ENCODE data around the gene PIAS4. TPM values are rescaled to one million over a fixed set of nuclear protein-coding genes. Genes with fewer than 3 reads are reported as not detected.

Gene PIAS4
- total RNA-seq, 1 experiment from 2014 or later = 20.0 TPM

- DNase-seq (ENCODE audit: low read depth) = no peak
These were observed 11.4 kb downstream of the PIAS4 start for GRCh38 chr19:4018775-4019504.

GRCh38 chr19:4019578-4019977 is 12.0 kb downstream of the PIAS4 start:
- DNase-seq (ENCODE audit: low read depth) = no peak

GRCh38 chr19:4023600-4024398 is 16.3 kb downstream of the PIAS4 start:
- DNase-seq (ENCODE audit: low read depth) = no peak

GRCh38 chr19:4025317-4025716 is 17.8 kb downstream of the PIAS4 start:
- no peak for DNase-seq (ENCODE audit: low read depth)

GRCh38 chr19:4027146-4027545 is 19.6 kb downstream of the PIAS4 start:
- no peak for DNase-seq (ENCODE audit: low read depth)

- DNase-seq (ENCODE audit: low read depth) = no peak
These were observed 21.1 kb downstream of the PIAS4 start for GRCh38 chr19:4028334-4029246.

GRCh38 chr19:4029247-4029614 is 21.7 kb downstream of the PIAS4 start:
- no peak for DNase-seq (ENCODE audit: low read depth)

GRCh38 chr19:4030552-4030951 is 23.0 kb downstream of the PIAS4 start:
- DNase-seq (ENCODE audit: low read depth) = no peak

GRCh38 chr19:4030981-4031380 is 23.4 kb downstream of the PIAS4 start:
- DNase-seq (ENCODE audit: low read depth) = no peak

GRCh38 chr19:4031420-4031819 is 23.9 kb downstream of the PIAS4 start:
- DNase-seq (ENCODE audit: low read depth) = no peak

GRCh38 chr19:4032436-4032835 is 24.9 kb downstream of the PIAS4 start:
- no peak for DNase-seq (ENCODE audit: low read depth)

GRCh38 chr19:4033028-4033956 is 25.8 kb downstream of the PIAS4 start:
- DNase-seq (ENCODE audit: low read depth) = no peak

GRCh38 chr19:4034048-4035017 is 26.8 kb downstream of the PIAS4 start:
- DNase-seq (ENCODE audit: low read depth) = no peak

- no peak for DNase-seq (ENCODE audit: low read depth)
These were observed 27.6 kb downstream of the PIAS4 start for GRCh38 chr19:4035018-4035566.

- DNase-seq (ENCODE audit: low read depth) = no peak
These were observed 28.0 kb downstream of the PIAS4 start for GRCh38 chr19:4035582-4035981.

- no peak for DNase-seq (ENCODE audit: low read depth)
These were observed 29.2 kb downstream of the PIAS4 start for GRCh38 chr19:4036576-4037300.

- no peak for DNase-seq (ENCODE audit: low read depth)
These were observed 29.9 kb downstream of the PIAS4 start for GRCh38 chr19:4037301-4037949.

- DNase-seq (ENCODE audit: low read depth) = no peak
These were observed 30.5 kb downstream of the PIAS4 start for GRCh38 chr19:4038057-4038456.
